K562 (cell line): ENCODE measurements around the gene SOX8.

Experiments used
- CTCF ChIP-seq, 3 experiments: IDR thresholded peaks in 2 of 3; conservative IDR thresholded peaks in 1 of 3; 2 replicates each; pipeline ENCODE4 v1.5.1; 2011 to 2012; ENCODE audit warnings: low read length in 3 of 3, mild to moderate bottlenecking in 3 of 3, control low read depth in 2 of 3, improper control_type of control experiment in 1 of 3, inconsistent platforms in 1 of 3, low read depth in 1 of 3, mixed read lengths in 1 of 3, moderate library complexity in 1 of 3; ENCODE audit not compliant: insufficient read depth in 2 of 3
- EHMT2 ChIP-seq: fragments of 450-650 bp; IDR thresholded peaks from 2 replicates; pipeline ENCODE4 v1.6.1; 2018; ENCODE audit warnings: antibody characterized with exemption
- POLR3A ChIP-seq: IDR thresholded peaks from 2 replicates; pipeline ENCODE4 v1.6.1; 2011; ENCODE audit warnings: borderline replicate concordance, mild to moderate bottlenecking, moderate library complexity; ENCODE audit not compliant: insufficient read length, insufficient read depth; ENCODE audit errors: extremely low read depth

GRCh38 chr16:1033128-1033679, 51.6 kb downstream of the SOX8 start:
- TF ChIP-seq CTCF (IDR thresholded peaks at IDR 0.05 in 2 of 3, conservative IDR thresholded peaks at IDR 0.05 in 1 of 3; ENCODE audit: insufficient read depth in 2 of 3, low read depth in 1 of 3, low read length in 3 of 3) (no peak), EHMT2 (no peak), POLR3A (no peak)
